SW 1271 (cell line): Measurements from ENCODE around the gene KLB.
A peak's percentile ranks its signal among the peaks of the same experiment; 100 is the strongest.

Source experiments
- DNase-seq, 2 experiments: peaks; one replicate each; lab custom pipeline; 2025; lab: John Stamatoyannopoulos, UW

Gene KLB

DNA sequence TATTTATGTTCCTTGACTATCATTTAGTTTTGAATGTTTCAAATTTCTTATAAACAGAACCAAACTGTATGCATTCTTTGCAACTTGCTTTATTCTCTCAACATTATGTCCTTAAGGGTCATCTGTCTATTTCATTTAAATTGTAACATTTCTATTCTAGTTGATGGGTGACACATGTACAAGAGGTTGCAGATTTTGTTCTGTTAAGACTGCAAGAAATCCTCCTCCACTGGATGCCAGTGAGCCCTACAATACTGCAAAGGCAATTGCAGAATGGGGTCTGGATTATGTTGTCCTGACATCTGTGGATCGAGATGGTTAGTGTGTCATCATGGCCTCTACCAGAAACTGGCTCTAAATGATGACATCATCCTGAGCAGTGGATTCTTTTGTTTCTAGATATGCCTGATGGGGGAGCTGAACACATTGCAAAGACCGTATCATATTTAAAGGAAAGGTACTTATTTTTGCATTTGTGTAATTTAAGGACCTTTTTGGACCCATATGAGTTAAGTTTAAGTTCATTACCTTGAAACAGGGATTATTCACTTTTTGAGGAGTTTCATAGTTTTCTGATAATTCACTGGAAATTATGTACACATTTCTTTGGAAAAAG, 58.3 kb downstream of the KLB start:
- peak; percentile 29 to 82 for DNase-seq

DNA sequence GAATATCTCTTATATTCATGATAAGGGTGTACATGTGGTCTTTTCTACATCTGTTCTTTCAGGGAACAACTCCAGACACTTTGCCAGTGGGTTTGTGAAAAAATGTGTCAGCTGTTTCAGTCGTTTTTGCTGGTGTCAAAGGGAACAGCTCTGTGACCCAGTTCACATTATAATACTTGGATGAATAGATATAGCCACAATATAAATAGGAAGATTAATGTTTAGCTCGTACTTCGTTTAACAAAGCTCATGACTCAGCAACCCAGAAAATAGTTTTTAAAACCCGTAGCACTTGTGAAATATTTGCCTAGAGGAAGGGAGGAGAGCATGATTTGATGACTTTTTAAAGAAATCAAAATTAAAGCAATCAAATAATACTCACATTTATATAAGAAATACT, 60.0 kb downstream of the KLB start:
- DNase-seq, result no peak

DNA sequence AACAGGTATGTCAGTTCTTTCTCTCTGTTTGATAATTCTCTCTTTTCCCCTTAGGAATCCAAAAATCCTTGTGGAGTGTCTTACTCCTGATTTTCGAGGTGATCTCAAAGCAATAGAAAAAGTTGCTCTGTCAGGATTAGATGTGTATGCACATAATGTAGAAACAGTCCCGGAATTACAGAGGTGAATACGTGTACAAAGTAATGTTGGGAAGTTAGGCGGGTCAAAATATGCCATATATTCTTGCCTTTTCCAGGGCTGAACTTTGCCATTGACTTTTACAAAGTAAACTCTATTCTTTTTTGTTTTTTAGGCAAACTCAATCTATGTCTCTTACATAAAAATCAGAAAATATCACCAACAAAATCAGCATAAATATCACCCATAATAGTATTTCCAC, 60.7 kb downstream of the KLB start:
- no peak for DNase-seq

- DNase-seq, result peak; percentile 71 to 90
Measured at GRCh38 chr4:39469429-39470077, 62.8 kb downstream of the KLB start.

- no peak for DNase-seq
Measured at GRCh38 chr4:39470402-39470801, 63.7 kb downstream of the KLB start.

- no peak for DNase-seq
Measured at GRCh38 chr4:39472396-39472795, 65.7 kb downstream of the KLB start.

DNA sequence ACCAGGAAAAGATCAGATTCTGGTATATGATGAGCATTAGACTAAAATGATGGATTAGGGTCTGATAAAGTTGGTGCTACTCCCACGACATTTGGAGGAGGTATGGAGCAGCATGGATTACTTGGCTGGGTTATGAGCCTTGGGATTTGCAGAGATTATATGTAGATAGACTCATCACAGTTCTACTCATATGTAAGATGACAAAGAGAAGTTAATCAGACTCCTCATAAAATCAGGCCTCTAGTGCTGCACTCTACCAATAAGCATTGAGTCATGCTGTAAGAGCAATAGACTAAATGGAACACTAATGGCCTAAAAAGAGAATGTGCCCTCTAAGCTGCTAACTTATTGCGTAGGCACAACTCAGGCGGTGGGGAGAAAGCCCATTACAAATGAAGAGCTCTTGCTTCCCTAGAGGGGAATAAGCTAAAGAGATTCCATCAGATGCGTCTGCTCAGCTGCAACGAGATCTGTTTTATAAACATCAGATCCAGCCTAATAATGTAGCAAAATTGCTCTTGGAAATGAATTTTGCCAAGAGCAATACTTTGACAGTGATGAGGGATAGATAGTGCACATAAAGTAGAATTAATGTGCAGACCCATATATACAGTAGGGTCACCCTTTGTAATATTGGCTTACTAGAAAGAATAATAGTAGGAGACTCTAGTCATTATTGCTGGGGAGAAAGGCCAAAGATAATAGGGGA, 69.6 kb downstream of the KLB start:
- DNase-seq, result no peak

DNA sequence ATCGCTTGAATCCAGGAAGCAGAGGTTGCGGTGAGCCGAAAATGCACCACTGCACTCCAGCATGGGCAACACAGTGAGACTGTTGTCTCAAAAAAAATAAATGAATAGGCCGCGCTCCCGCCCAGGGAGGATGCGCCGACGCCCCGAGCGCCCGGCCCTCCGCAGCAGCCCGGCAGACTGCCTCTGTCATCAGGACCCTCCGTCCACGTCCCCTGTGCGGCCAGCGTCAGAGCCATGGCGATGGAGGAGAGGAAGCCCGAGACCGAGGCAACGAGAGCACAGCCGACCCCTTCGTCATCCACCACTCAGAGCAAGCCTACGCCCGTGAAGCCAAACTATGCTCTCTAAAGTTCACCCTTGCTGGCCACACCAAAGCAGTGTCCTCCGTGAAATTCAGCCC, 73.5 kb downstream of the KLB start:
- no peak for DNase-seq

DNA sequence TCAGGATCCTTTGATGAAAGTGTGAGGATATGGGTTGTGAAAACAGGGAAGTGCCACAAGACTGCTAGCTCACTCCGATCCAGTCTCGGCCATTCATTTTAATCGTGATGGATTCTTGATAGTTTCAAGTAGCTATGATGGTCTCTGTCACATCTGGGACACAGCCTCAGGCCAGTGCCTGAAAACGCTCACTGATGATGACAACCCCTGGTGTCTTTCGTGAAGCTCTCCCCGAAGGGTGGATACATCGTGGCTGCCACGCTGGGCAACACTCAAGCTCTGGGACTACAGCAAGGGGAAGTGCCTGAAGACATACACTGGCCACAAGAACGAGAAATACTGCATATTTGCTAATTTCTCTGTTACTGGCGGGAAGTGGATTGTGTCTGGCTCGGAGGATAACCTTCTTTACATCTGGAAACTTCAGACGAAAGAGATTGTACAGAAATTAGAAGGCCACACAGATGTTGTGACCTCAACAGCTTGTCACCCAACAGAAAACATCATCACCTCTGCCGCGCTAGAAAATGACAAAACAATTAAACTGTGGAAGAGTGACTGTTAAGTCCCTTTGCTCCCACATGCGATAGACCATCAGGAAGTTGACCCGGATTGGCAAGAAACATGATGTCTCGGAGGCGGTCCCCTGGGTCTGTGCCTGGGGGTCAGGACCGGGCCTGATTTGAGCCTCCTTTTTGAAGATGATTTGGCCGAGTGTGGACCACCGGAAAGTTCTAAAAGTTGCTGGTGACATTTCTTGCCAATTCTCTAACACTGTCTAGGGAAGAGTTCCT, 74.4 kb downstream of the KLB start:
- no peak for DNase-seq

GRCh38 chr4:39484582-39485272, 78.0 kb downstream of the KLB start:
- no peak for DNase-seq

- DNase-seq, result no peak
Measured at GRCh38 chr4:39486221-39486804, 79.6 kb downstream of the KLB start.

- no peak for DNase-seq
Measured at GRCh38 chr4:39490322-39490721, 83.6 kb downstream of the KLB start.

DNA sequence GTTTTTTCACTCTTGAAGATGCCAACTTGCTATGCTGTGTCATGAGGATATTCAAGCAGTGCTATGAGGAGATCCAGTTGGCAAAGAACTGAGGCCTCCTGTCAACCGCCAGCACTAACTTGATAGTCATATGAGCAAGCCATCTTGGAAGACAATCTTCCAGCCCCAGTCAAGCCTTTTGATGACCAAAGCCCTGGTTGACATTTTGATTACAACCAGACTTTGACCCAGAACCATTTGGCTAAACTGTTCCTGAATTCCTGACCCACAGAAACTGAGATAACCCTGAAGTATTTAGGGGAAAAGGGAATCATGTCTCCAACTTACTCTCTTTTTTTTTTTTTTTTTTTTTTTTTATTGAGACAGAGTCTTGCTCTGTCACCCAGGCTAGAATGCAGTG, 87.6 kb downstream of the KLB start:
- no peak for DNase-seq

DNA sequence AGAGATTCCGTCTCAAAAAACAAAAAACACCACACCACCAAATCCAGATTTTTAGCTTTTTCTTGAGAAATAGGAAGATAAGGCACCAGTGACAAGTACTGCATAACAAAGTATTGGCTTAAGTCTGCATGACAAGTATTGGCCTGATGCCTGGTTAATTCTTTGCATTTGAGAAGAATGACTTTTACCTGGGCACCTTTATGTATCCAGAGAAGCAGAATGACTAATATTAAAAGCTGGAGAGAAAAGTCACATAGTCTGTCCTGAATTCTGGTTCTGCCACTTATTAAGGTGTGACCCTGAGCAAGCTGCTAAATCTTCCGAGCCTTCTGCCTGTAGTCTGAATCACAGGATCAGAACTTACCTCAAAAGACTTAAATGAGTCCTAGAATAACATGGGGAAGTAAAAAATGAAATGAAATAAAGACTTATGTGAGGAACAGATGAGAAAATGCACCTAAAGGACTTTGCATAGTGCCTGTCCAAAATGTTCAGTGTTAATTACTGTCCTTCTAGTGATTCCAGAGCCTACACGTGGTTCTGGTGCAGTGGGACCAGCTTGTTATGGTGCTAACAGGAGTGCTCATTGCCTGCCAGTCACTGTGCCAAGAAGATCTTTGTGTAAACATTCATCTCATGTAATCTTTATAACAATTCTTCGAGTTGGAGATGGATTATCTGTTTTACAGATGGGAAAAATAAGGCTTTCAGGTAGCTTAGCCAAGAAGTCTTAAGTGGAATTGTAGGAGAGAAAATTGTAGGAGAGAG, 88.9 kb downstream of the KLB start:
- DNase-seq, result no peak

DNA sequence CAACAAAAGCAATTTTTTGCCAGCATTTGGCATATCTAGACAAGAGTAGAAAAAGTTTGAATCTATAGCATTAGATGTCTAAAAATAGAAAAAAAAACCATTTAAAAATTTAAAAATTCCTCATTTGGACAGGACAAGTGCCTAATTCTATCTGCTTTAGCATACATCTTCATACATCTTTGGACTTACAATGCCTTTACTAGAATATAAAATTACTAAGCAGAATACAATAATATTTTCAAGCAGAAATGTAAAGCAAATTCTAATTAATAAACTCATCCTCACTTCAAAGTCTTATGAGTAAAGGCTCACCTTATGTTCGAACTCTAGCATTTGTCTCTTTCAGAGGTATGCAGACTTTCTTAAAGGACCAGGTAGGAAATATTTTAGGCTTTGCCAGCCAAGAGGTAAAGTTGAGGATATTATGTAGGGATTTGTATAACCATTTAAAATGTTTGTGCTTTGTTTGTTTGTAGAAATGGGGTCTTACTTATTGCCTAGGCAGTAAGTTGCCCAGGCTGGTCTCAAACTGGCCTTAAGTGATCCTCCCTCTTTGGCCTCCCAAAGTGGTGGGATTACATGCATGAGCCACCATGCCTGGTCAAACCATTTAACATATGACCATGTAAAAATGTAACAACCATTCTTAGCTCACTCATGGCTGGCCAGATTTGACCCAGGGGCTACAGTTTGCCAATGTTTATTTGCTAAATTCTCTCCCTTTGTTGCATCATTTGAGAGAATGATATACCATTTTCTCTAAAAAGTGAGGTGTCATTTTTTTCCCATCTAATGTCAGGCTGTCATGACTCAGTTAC, 91.4 kb downstream of the KLB start:
- no peak for DNase-seq

DNA sequence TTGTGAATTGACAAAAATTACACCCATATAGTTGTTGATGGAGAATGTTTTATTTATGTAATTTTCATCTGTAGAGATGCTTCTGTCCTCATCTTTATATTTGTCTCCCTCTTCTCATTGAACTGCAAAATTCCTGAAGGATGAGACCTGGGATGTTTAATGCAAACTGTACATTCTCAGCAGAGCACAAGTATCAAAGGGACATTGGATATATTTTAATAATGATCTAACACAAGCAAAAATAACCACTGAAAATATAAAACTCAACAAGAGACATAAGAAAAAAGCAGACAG, 91.9 kb downstream of the KLB start:
- no peak for DNase-seq
